ENCODE data around the gene TSHZ2. TPM values are rescaled to one million over a fixed set of nuclear protein-coding genes. Genes with fewer than 3 reads are reported as not detected.

TSHZ2 gene
- total RNA-seq, 4 donors from 2014 or later: 1.0 to 3.5 (median 2.8) TPM

- Histone ChIP-seq H3K27ac (peak overlapping the region in 1 of 4 donors; percentile 30), H3K9me3 (no peaks in the 10 kb centered on the region), H3K4me1 (peaks cover 3 to 7% of the 10 kb centered on the region in 2 donors), H3K4me3 (no peak overlapping the region), H3K27me3 (no peaks in the 10 kb centered on the region), H3K36me3 (no peaks in the 10 kb centered on the region)
- in situ Hi-C loops (cut with MboI; ENCODE audit: low sequenced_read_pairs in 4 of 4): no loop called here
- TF ChIP-seq POLR2A (IDR thresholded peaks at IDR 0.05) (no peak), CTCF (IDR thresholded peaks at IDR 0.05 in 4 of 5, conservative IDR thresholded peaks at IDR 0.05 in 1 of 5) (no peak)
- DNase-seq (no peak), ATAC-seq (no peak)
- intact Hi-C loops (cut with DNase I; ENCODE audit: low total_unique reads): no loop called here
Observed at GRCh38 chr20:53080687-53080962, 108.5 kb downstream of the TSHZ2 start.

GRCh38 chr20:53080969-53081871 is 109.1 kb downstream of the TSHZ2 start:
- H3K9me3 ChIP-seq: no peaks in the 10 kb centered on the region
- TF ChIP-seq CTCF (IDR thresholded peaks at IDR 0.05 in 4 of 5, conservative IDR thresholded peaks at IDR 0.05 in 1 of 5) (no peak), POLR2A (IDR thresholded peaks at IDR 0.05) (no peak)
- in situ Hi-C loops (cut with MboI; ENCODE audit: low sequenced_read_pairs in 4 of 4) (no loop called here), intact Hi-C loops (cut with DNase I; ENCODE audit: low total_unique reads) (no loop called here)
- H3K27me3 ChIP-seq: no peaks in the 10 kb centered on the region
- H3K4me1 ChIP-seq: peaks cover 3 to 7% of the 10 kb centered on the region in 2 donors
- DNase-seq: no peak
- H3K4me3 ChIP-seq: no peak overlapping the region
- no peak for ATAC-seq
- no peak overlapping the region for H3K27ac ChIP-seq
- H3K36me3 ChIP-seq: no peaks in the 10 kb centered on the region

- TF ChIP-seq POLR2A (IDR thresholded peaks at IDR 0.05): no peak
- no peak for TF ChIP-seq CTCF (IDR thresholded peaks at IDR 0.05 in 4 of 5, conservative IDR thresholded peaks at IDR 0.05 in 1 of 5)
- Histone ChIP-seq H3K4me1 (peaks cover 3 to 7% of the 10 kb centered on the region in 2 donors), H3K27me3 (no peaks in the 10 kb centered on the region), H3K9me3 (no peaks in the 10 kb centered on the region), H3K27ac (no peak overlapping the region), H3K36me3 (no peaks in the 10 kb centered on the region), H3K4me3 (no peak overlapping the region)
- ATAC-seq (no peak), DNase-seq (no peak)
- intact Hi-C loops (cut with DNase I; ENCODE audit: low total_unique reads): no loop called here
- in situ Hi-C loops (cut with MboI; ENCODE audit: low sequenced_read_pairs in 4 of 4): no loop called here
Observed at GRCh38 chr20:53081916-53082863, 110.0 kb downstream of the TSHZ2 start.

- ATAC-seq: no peak
- no peaks in the 10 kb centered on the region for H3K36me3 ChIP-seq
- H3K4me1 ChIP-seq: peaks cover 0 to 7% of the 10 kb centered on the region in 2 donors
Observed at GRCh38 chr20:53083411-53083810, 111.3 kb downstream of the TSHZ2 start.

More at GRCh38 chr20:53083411-53083810, 111.3 kb downstream of the TSHZ2 start:
- H3K27me3 ChIP-seq: no peaks in the 10 kb centered on the region
- TF ChIP-seq CTCF (IDR thresholded peaks at IDR 0.05 in 4 of 5, conservative IDR thresholded peaks at IDR 0.05 in 1 of 5) (no peak), POLR2A (IDR thresholded peaks at IDR 0.05) (no peak)
- intact Hi-C loops (cut with DNase I; ENCODE audit: low total_unique reads) (no loop called here), in situ Hi-C loops (cut with MboI; ENCODE audit: low sequenced_read_pairs in 4 of 4) (no loop called here)
- no peak for DNase-seq
- no peaks in the 10 kb centered on the region for H3K9me3 ChIP-seq
- H3K27ac ChIP-seq: no peak overlapping the region
- H3K4me3 ChIP-seq: no peak overlapping the region
